AG09309 (cell line): Measurements from ENCODE around the gene CATSPERE.
"Not testable (repeated sequence)": the region's sequence is repeated elsewhere in the genome, so short reads cannot be mapped to it uniquely, and the experiment has no call there.

Source experiments
- DNase-seq: peaks from one replicate; pipeline ENCODE4 v3.0.0-alpha.2; 2010; ENCODE audit warnings: low read depth
- H3K4me3 ChIP-seq: 2 replicates; pipeline ENCODE4 v1.5.1; 2011; ENCODE audit warnings: mild to moderate bottlenecking, low read depth, low read length, moderate library complexity; ENCODE audit not compliant: control insufficient read depth
- CTCF ChIP-seq: IDR thresholded peaks from 2 replicates; pipeline ENCODE4 v1.5.1; 2011; ENCODE audit warnings: mild to moderate bottlenecking, low read depth, low read length, inconsistent platforms; ENCODE audit not compliant: insufficient read depth, control insufficient read depth; ENCODE audit errors: missing control alignments

The CATSPERE gene

GRCh38 chr1:244660595-244660994 lies 199.5 kb downstream of the CATSPERE start:
- no peak overlapping the region for H3K4me3 ChIP-seq
- no peak for TF ChIP-seq CTCF
- DNase-seq = no peak

GRCh38 chr1:244661569-244662312 lies 200.7 kb downstream of the CATSPERE start:
- not testable (repeated sequence) for DNase-seq, H3K4me3 ChIP-seq

- H3K4me3 ChIP-seq = no peak overlapping the region
- no peak for TF ChIP-seq CTCF
These were observed 201.5 kb downstream of the CATSPERE start for GRCh38 chr1:244662599-244662998.

GRCh38 chr1:244664353-244664752 lies 203.3 kb downstream of the CATSPERE start:
- DNase-seq = no peak
- no peak overlapping the region for H3K4me3 ChIP-seq
- no peak for TF ChIP-seq CTCF

More at GRCh38 chr1:244662599-244662998, 201.5 kb downstream of the CATSPERE start:
- DNase-seq = no peak

- no peak overlapping the region for H3K4me3 ChIP-seq
- DNase-seq = no peak
- TF ChIP-seq CTCF = no peak
These were observed 204.7 kb downstream of the CATSPERE start for GRCh38 chr1:244665771-244666217.

GRCh38 chr1:244666672-244667418 lies 205.8 kb downstream of the CATSPERE start:
- not testable (repeated sequence) for H3K4me3 ChIP-seq, DNase-seq

- no peak for DNase-seq
- H3K4me3 ChIP-seq = no peak overlapping the region
- no peak for TF ChIP-seq CTCF
These were observed 206.7 kb downstream of the CATSPERE start for GRCh38 chr1:244667797-244668196.
